ENCODE data around the gene CRIM1. TPM values are rescaled to one million over a fixed set of nuclear protein-coding genes. Genes with fewer than 3 reads are reported as not detected.

Gene CRIM1
- polyA plus RNA-seq, 2 of the 4 experiments (the other 2 are of a cell fraction), result 127 to 208 TPM

GRCh38 chr2:36371070-36371874, 15.7 kb downstream of the CRIM1 start:
- CTCF ChIA-PET, result interaction anchor here (0.7 to 9.7 kb wide), 18 partner anchors 7 to 293 kb away, joined by 3 to 75 read pairs (median 7); partner anchors contain the start of gene CRIM1
- peak overlapping the region; percentile 90 for H3K4me2 ChIP-seq
- peak in 1 of 2 experiments; percentile 16; a peak in 3 of 6 replicates for ATAC-seq
- POLR2A ChIA-PET, result interaction anchor here (1.0 to 1.9 kb wide), 5 partner anchors 10 to 67 kb away, joined by 3 to 5 read pairs (median 3); no protein-coding TSS in a partner anchor
- H3K4me3 ChIP-seq, result peak overlapping the region; percentile 25; the same call in 2 of the 3 replicates
- H3K27ac ChIP-seq, result peak overlapping the region; percentile 75 to 88
- peaks cover 100% of the 10 kb centered on the region for H3K4me1 ChIP-seq
- FAIRE-seq, result no peak
- 4% methylated on average over 9 of the region's 9 CpGs for WGBS (ENCODE audit: missing lambda C conversion rate)
- peak in 1 of 2 experiments; percentile 62 for DNase-seq (ENCODE audit: low read depth in 1 of 2, low spot score in 1 of 2)
- no peaks in the 10 kb centered on the region for H3K9me3 ChIP-seq
- TF ChIP-seq ZNF302 (CRISPR knock-in tag; IDR thresholded peaks at IDR 0.05), result no peak
- TF ChIP-seq MYC (IDR thresholded peaks at IDR 0.05; ENCODE audit: borderline replicate concordance, low read length), result no peak
- TF ChIP-seq RNF2 (IDR thresholded peaks at IDR 0.05; ENCODE audit: borderline replicate concordance, low read depth), result no peak
- TF ChIP-seq, protein P1, sequence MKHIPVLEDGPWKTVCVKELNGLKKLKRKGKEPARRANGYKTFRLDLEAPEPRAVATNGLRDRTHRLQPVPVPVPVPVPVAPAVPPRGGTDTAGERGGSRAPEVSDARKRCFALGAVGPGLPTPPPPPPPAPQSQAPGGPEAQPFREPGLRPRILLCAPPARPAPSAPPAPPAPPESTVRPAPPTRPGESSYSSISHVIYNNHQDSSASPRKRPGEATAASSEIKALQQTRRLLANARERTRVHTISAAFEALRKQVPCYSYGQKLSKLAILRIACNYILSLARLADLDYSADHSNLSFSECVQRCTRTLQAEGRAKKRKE (CRISPR knock-in tag; IDR thresholded peaks at IDR 0.05; ENCODE audit: low read depth), result no peak
- no peak for TF ChIP-seq ZSCAN20 (CRISPR knock-in tag; IDR thresholded peaks at IDR 0.05)
- TF ChIP-seq EHMT2 (IDR thresholded peaks at IDR 0.05; ENCODE audit: low read depth), result no peak
- TF ChIP-seq TFCP2L1 (CRISPR knock-in tag; IDR thresholded peaks at IDR 0.05), result no peak
- no peak for TF ChIP-seq MAFK (IDR thresholded peaks at IDR 0.05; ENCODE audit: partially characterized antibody)
- no peak for TF ChIP-seq FOSB (CRISPR knock-in tag; IDR thresholded peaks at IDR 0.05)
- TF ChIP-seq, protein P2, sequence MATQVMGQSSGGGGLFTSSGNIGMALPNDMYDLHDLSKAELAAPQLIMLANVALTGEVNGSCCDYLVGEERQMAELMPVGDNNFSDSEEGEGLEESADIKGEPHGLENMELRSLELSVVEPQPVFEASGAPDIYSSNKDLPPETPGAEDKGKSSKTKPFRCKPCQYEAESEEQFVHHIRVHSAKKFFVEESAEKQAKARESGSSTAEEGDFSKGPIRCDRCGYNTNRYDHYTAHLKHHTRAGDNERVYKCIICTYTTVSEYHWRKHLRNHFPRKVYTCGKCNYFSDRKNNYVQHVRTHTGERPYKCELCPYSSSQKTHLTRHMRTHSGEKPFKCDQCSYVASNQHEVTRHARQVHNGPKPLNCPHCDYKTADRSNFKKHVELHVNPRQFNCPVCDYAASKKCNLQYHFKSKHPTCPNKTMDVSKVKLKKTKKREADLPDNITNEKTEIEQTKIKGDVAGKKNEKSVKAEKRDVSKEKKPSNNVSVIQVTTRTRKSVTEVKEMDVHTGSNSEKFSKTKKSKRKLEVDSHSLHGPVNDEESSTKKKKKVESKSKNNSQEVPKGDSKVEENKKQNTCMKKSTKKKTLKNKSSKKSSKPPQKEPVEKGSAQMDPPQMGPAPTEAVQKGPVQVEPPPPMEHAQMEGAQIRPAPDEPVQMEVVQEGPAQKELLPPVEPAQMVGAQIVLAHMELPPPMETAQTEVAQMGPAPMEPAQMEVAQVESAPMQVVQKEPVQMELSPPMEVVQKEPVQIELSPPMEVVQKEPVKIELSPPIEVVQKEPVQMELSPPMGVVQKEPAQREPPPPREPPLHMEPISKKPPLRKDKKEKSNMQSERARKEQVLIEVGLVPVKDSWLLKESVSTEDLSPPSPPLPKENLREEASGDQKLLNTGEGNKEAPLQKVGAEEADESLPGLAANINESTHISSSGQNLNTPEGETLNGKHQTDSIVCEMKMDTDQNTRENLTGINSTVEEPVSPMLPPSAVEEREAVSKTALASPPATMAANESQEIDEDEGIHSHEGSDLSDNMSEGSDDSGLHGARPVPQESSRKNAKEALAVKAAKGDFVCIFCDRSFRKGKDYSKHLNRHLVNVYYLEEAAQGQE (IDR thresholded peaks at IDR 0.05), result no peak
- no peak for TF ChIP-seq PHF8 (IDR thresholded peaks at IDR 0.05; ENCODE audit: borderline replicate concordance, low read depth)
- no peak for TF ChIP-seq RCOR1 (IDR thresholded peaks at IDR 0.05; ENCODE audit: low read depth, low read length)
- no peak for TF ChIP-seq CHD4 (IDR thresholded peaks at IDR 0.05; ENCODE audit: borderline replicate concordance)
- no peak for TF ChIP-seq NFE2L2 (conservative IDR thresholded peaks at IDR 0.05; ENCODE audit: low read length)
- TF ChIP-seq ZFP36 (IDR thresholded peaks at IDR 0.05; ENCODE audit: borderline replicate concordance, partially characterized antibody), result no peak
- TF ChIP-seq, protein P3, sequence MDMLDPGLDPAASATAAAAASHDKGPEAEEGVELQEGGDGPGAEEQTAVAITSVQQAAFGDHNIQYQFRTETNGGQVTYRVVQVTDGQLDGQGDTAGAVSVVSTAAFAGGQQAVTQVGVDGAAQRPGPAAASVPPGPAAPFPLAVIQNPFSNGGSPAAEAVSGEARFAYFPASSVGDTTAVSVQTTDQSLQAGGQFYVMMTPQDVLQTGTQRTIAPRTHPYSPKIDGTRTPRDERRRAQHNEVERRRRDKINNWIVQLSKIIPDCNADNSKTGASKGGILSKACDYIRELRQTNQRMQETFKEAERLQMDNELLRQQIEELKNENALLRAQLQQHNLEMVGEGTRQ (IDR thresholded peaks at IDR 0.05), result no peak
- TF ChIP-seq ZC3H11A (IDR thresholded peaks at IDR 0.05), result no peak
- TF ChIP-seq RFX5 (IDR thresholded peaks at IDR 0.05), result no peak
- TF ChIP-seq, protein P4, sequence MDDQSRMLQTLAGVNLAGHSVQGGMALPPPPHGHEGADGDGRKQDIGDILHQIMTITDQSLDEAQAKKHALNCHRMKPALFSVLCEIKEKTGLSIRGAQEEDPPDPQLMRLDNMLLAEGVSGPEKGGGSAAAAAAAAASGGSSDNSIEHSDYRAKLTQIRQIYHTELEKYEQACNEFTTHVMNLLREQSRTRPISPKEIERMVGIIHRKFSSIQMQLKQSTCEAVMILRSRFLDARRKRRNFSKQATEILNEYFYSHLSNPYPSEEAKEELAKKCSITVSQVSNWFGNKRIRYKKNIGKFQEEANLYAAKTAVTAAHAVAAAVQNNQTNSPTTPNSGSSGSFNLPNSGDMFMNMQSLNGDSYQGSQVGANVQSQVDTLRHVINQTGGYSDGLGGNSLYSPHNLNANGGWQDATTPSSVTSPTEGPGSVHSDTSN (IDR thresholded peaks at IDR 0.05), result no peak
- TF ChIP-seq FOSL2 (IDR thresholded peaks at IDR 0.05), result no peak
- no peak for TF ChIP-seq FOSL2 (CRISPR knock-in tag; IDR thresholded peaks at IDR 0.05)
- TF ChIP-seq CBX8 (IDR thresholded peaks at IDR 0.05), result no peak
- no peak for TF ChIP-seq HEYL (CRISPR knock-in tag; IDR thresholded peaks at IDR 0.05)
- 0 out of 4 replicates have a peak, but pooled peaks of 1 of the 2 experiments have one; percentile 4 for TF ChIP-seq CEBPB (IDR thresholded peaks at IDR 0.05)
- no peak for TF ChIP-seq EP300 (IDR thresholded peaks at IDR 0.05)
- no peak for TF ChIP-seq RARB (CRISPR knock-in tag; IDR thresholded peaks at IDR 0.05)
- TF ChIP-seq CHD2 (IDR thresholded peaks at IDR 0.05; ENCODE audit: low read length, partially characterized antibody), result no peak
- no peak for TF ChIP-seq POLR2AphosphoS2 (conservative IDR thresholded peaks at IDR 0.05; ENCODE audit: low read length)
- TF ChIP-seq KDM5A (IDR thresholded peaks at IDR 0.05), result no peak
- TF ChIP-seq NR3C1 (IDR thresholded peaks at IDR 0.05), result no peak
- no peak for TF ChIP-seq TP53 (CRISPR knock-in tag; IDR thresholded peaks at IDR 0.05)
- 0 out of 2 replicates have a peak, but pooled peaks have one; percentile 18 for TF ChIP-seq HOXA7 (CRISPR knock-in tag; IDR thresholded peaks at IDR 0.05)
- no peak for TF ChIP-seq CBX2 (IDR thresholded peaks at IDR 0.05; ENCODE audit: borderline replicate concordance, low read depth)
- TF ChIP-seq HOXB13 (CRISPR knock-in tag; IDR thresholded peaks at IDR 0.05; ENCODE audit: low read depth), result no peak
- TF ChIP-seq POLR2A (IDR thresholded peaks at IDR 0.05; ENCODE audit: low read length), result no peak
- TF ChIP-seq JUNB (IDR thresholded peaks at IDR 0.05), result no peak
- no peak for TF ChIP-seq NPAS2 (CRISPR knock-in tag; IDR thresholded peaks at IDR 0.05; ENCODE audit: borderline replicate concordance)
